GM12872 (cell line): ENCODE results near the gene GRM4.

Experiments
- TF ChIP-seq, protein P1 (sequence below): IDR thresholded peaks from 3 replicates; pipeline ENCODE4 v1.5.1; 2011; ENCODE audit warnings: low read depth, mild to moderate bottlenecking, low read length, moderate library complexity; ENCODE audit not compliant: insufficient read depth

Gene GRM4

DNA sequence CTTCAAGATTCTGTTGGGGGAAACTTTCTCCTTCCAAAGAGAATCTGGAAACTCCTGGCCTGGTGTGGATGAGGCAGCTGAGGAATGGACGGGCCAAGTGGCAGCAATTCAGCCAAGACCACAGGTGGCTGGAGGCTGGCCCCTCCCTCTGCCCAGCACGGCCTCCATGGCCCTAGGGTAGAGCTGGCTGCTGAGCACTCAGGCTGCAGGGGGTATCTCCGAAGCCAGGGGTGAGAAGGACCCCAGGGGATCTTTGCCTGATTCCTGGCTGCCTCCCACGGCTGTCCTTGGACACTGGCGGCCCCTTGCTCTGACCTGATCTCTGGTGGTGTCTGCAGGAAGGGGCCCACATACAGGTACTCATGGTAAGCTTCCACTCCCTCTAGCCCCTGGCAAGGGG, 39.0 kb downstream of the GRM4 start:
- TF ChIP-seq, protein P1, sequence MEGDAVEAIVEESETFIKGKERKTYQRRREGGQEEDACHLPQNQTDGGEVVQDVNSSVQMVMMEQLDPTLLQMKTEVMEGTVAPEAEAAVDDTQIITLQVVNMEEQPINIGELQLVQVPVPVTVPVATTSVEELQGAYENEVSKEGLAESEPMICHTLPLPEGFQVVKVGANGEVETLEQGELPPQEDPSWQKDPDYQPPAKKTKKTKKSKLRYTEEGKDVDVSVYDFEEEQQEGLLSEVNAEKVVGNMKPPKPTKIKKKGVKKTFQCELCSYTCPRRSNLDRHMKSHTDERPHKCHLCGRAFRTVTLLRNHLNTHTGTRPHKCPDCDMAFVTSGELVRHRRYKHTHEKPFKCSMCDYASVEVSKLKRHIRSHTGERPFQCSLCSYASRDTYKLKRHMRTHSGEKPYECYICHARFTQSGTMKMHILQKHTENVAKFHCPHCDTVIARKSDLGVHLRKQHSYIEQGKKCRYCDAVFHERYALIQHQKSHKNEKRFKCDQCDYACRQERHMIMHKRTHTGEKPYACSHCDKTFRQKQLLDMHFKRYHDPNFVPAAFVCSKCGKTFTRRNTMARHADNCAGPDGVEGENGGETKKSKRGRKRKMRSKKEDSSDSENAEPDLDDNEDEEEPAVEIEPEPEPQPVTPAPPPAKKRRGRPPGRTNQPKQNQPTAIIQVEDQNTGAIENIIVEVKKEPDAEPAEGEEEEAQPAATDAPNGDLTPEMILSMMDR = no peak

DNA sequence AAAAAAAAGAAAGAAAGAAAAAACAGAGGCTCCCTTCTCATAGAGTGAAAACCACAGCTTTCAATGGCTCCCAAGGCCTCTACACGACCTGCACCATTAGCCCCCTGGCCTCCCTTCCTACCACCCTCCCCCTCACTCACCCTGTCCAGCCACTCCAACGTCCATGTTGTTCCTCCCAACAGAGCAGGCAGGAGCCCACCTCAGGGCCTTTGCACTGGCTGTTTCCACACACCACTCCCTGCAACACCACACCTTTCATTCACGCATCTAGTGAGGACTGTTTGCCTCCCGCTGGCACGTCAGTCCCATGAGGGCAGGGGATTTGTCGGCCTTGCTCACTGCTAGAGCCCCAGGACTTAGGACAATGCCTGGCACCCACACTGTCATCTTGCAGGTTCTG, 39.5 kb downstream of the GRM4 start:
- TF ChIP-seq, protein P1 = no peak

DNA sequence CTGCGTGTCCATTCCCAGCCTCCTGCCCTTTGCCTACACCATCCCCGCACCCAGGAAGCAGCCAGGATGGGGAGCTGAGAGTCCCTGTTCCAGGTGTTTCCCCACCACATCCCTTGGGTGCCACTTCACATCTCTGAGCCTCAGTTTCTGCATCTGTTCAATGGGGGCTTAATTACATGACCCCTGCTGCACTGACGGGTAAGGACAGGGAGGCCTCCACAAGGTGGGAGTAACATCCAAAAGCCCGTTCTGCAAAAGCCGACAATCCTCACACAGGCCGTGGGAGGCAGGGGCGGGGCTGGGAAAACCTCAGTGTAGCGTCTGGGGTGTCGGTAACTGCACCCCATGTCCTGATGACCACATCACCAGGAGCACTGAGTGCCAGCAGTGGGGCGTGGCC, 41.3 kb downstream of the GRM4 start:
- TF ChIP-seq, protein P1 = no peak

DNA sequence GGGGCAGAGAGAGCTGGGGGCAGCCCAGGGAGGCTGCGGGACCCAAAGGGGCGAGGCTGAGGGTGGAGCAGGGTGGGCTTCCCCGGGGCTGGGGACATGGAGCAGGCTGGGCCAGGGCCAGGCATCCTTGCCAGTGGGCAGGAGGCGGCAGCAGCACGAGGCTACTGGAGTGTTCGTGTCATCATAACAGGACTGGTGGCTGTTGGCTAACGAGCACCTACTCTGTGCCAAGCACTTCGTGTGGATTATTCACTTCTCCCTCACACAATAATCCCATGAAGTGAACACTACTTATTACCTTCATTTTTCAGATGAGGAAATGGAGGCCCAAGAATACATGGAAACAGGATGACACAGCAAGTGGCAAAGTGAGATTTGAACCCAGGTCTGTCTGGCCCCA, 41.7 kb downstream of the GRM4 start:
- TF ChIP-seq, protein P1 = no peak

DNA sequence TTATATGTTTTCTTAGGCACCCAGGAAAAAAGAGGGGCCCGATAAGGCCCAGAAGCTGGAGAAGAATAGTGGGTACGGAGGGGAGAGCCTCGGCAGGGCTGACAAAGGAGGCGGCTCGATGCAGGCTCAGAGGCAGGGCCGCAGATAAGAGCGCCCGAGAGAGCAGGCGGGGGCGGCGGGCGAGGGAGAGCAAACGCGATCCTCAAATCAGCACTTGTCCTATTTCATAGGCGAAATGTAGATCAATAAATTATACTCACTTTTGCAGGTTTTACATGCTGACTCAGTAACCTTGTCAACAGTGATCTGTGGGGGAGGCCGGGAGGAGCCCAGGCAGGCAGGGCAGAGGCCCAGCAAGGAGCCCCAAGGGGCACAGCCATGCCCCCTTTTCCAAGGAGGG, 42.6 kb downstream of the GRM4 start:
- TF ChIP-seq, protein P1 = no peak

DNA sequence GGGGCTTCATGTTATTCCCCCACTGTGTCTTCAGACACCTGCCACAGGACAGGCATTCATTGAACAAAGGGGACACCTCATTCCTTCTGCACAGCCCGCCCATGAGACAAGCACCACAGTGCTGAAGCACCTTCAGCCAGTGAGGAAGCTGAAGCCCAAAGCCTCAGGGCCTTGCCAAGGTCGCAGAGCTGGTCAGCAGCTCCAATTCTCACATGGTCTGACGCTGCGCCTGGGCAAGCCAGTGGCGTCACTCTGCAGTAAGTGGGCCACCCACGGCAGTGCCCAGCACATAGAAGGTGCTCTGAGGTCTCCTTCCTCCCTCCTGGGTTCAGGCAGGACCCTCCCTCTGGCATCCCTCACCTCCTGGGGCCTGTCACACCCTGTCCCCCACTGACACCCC, 43.2 kb downstream of the GRM4 start:
- TF ChIP-seq, protein P1 = no peak

DNA sequence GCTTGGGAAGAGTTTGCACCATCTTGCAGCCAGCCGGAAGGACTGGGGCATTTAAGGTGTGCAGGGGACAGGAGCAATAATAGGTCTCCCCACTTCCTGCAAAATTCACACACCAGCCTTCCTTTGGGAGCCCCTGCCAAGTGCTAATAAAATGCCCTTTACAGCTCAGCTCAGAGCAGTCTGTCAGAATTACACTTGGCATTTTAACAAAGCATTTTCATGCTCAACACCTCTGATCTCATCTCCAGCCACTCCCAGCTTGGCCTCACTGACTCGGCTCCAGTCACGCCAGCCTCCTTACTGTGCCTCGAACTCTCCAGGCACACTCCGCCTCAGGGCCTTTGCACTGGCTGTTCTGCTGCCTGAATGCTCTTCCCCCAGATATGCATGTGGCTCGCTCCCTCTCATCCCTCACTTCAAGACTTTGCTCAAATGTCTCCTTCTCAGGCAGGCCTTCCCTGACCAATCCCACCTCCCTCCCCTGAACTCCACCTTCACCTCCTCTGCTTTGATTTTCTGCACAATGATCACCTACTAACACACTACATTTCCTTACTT, 43.7 kb downstream of the GRM4 start:
- TF ChIP-seq, protein P1 = no peak
